HG02678 (cell line): ENCODE results near the gene ACOT8.
A peak's percentile ranks its signal among the peaks of the same experiment; 100 is the strongest.
"Not testable (repeated sequence)": the region's sequence is repeated elsewhere in the genome, so short reads cannot be mapped to it uniquely, and the experiment has no call there.

Source experiments
- ATAC-seq: cut with Tn5 transposase; IDR thresholded peaks from one replicate; pipeline ENCODE4 v1.9.1; 2021; ENCODE audit warnings: mild to moderate bottlenecking, moderate library complexity; ENCODE audit not compliant: unreplicated experiment

ACOT8 gene

GRCh38 chr20:45798935-45799642 lies 58.1 kb downstream of the ACOT8 start:
- ATAC-seq, result no peak

- ATAC-seq, result not testable (repeated sequence)
Measured at GRCh38 chr20:45797955-45798354, 59.2 kb downstream of the ACOT8 start.

- ATAC-seq, result not testable (repeated sequence)
Measured at GRCh38 chr20:45797510-45797909, 59.7 kb downstream of the ACOT8 start.

- no peak for ATAC-seq
Measured at GRCh38 chr20:45796337-45797065, 60.7 kb downstream of the ACOT8 start.

DNA sequence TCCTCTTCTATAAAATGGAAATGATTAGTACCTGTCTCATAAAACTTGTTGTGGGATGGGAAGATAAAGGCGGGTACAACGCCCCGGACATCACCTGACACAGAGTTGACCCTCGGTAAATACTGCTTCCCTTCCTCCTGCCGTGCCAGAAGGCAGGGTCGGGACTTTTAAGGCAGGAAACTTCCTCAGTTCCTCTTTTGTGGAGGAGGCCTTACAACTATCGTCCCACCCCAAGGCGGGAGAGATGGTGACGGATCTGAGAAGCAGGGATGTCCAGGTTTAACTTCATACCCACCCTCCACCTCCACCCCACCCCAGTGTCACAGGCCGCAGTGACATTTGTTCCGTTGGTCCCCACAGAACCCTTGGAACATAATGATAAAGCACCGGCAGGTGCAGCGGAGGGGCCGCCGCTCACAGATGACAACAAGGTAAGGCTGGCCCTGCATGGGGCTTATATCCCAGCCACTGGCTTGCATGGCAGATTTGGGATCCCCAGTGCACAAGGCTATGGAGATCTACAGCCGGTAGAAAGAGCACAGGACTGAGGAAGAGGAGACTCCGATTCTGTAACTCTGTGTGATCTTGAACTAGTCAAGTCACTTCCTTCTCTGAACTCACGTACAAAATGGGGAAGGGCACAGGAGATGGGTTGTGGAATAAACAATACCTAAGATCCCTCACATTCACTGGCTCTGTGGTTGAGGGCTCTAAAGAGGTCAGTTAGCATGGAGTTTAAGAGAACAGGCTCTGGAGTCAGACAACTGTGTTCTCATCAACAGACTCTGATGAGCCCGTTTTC lies 64.7 kb downstream of the ACOT8 start:
- ATAC-seq, result peak; percentile 18
